WERI-Rb-1 (cell line): ENCODE measurements around the gene PRR14L.

Experiments used
- DNase-seq: peaks from one replicate; pipeline ENCODE4 v3.0.0-alpha.2; 2020
- H3K27ac ChIP-seq: fragments of 250-450 bp; sonication (Bioruptor Pico); 2 replicates; pipeline ENCODE4 v1.5.1; 2020; ENCODE audit warnings: mild to moderate bottlenecking, moderate library complexity
- H3K27me3 ChIP-seq: fragments of 250-450 bp; sonication (Bioruptor Pico); 2 replicates; pipeline ENCODE4 v1.5.1; 2021; ENCODE audit warnings: mild to moderate bottlenecking, low read depth, moderate library complexity; ENCODE audit not compliant: insufficient read depth, severe bottlenecking
- H3K36me3 ChIP-seq: fragments of 250-450 bp; sonication (Bioruptor Pico); 2 replicates; pipeline ENCODE4 v1.5.1; 2020; ENCODE audit warnings: mild to moderate bottlenecking, moderate library complexity
- H3K4me3 ChIP-seq: 2 replicates; pipeline ENCODE4 v1.5.1; 2011; ENCODE audit warnings: low read depth, mild to moderate bottlenecking, control low read depth, low read length
- H3K9me3 ChIP-seq: fragments of 250-450 bp; sonication (Bioruptor Pico); 2 replicates; pipeline ENCODE4 v1.5.1; 2021; ENCODE audit warnings: mild to moderate bottlenecking, moderate library complexity; ENCODE audit not compliant: severe bottlenecking
- TF ChIP-seq, protein P1 (sequence below): IDR thresholded peaks from 2 replicates; pipeline ENCODE4 v1.5.1; 2011; ENCODE audit warnings: low read depth, mild to moderate bottlenecking, control low read depth, inconsistent platforms, low read length

The PRR14L gene

DNA sequence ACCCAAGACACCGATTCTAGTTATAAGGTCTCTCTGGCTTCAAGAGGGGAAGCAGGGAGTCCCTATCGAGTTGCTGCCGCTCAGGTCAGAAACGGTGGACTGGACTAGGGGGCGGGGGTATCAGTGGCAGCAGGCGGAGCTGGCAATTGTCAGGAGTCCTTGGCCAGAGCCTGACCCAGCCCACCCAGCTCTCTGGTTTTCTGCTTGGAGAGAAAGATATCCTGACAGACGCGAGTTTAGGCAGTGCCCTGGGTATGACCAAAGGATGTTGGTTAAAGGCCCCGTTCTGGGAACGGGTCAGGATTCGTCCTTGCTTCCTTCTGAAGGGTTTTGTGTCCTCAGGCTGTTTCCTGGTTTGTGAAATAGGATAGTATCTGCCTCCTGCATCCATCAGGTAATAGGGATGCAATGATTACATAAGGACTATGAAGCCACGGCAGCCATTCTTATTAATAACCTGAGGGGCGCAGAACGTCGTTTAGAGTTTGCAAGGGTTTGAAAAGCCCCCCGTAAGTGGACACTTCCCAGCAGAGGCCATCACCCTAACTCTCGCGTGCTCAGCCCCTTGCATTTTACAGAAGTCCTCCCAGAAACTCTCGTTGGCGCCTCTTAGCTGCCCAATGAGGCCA is 3.2 kb upstream of the PRR14L start:
- Histone ChIP-seq H3K9me3 (no peaks in the 10 kb centered on the region), H3K27me3 (no peaks in the 10 kb centered on the region), H3K4me3 (peak overlapping the region; percentile 83), H3K36me3 (peaks cover 1% of the 10 kb centered on the region; the same call in 1 of the 2 replicates), H3K27ac (peak overlapping the region; percentile 92)
- DNase-seq: peak; percentile 83
- TF ChIP-seq, protein P1, sequence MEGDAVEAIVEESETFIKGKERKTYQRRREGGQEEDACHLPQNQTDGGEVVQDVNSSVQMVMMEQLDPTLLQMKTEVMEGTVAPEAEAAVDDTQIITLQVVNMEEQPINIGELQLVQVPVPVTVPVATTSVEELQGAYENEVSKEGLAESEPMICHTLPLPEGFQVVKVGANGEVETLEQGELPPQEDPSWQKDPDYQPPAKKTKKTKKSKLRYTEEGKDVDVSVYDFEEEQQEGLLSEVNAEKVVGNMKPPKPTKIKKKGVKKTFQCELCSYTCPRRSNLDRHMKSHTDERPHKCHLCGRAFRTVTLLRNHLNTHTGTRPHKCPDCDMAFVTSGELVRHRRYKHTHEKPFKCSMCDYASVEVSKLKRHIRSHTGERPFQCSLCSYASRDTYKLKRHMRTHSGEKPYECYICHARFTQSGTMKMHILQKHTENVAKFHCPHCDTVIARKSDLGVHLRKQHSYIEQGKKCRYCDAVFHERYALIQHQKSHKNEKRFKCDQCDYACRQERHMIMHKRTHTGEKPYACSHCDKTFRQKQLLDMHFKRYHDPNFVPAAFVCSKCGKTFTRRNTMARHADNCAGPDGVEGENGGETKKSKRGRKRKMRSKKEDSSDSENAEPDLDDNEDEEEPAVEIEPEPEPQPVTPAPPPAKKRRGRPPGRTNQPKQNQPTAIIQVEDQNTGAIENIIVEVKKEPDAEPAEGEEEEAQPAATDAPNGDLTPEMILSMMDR: no peak

DNA sequence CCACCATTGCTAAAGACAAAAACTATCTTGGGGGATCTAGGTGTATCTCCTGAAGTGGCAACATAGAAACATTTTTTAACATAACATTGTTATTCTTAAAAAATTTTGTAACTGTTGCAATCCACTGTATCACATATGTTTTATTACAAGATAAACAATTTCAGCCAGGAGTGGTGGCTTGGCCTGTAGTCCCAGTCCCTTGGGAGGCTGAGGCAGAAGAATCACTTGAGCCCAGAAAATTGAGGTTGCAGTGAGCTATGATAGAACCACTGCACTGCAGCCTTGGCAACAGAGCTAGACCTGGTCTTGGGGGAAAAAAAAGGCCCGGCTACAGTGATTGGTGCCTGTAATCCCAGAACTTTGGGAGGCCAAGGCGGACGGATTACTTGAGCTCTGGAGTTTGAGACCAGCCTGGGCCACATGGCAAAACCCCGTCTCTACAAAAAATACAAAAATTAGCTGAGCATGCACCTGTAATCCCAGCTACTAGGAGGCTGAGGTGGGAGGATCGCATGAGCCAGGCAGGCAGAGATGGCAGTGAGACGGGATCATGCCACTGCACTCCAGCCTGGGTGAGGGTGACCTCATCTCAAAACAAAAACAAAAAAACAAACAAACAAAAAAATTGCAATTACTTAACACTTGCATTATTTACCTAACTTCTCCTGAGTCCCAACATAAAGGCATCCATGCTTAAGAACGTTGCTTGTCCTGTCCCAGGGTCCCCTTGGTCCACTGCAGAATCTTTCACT is 2.3 kb upstream of the PRR14L start:
- peaks cover 2% of the 10 kb centered on the region; the same call in 1 of the 2 replicates for H3K36me3 ChIP-seq
- peak; percentile 12 for DNase-seq
- TF ChIP-seq, protein P1: no peak
- peak overlapping the region; percentile 83 for H3K4me3 ChIP-seq
- H3K27ac ChIP-seq: peak overlapping the region; percentile 92
- H3K9me3 ChIP-seq: no peaks in the 10 kb centered on the region
- H3K27me3 ChIP-seq: no peaks in the 10 kb centered on the region

DNA sequence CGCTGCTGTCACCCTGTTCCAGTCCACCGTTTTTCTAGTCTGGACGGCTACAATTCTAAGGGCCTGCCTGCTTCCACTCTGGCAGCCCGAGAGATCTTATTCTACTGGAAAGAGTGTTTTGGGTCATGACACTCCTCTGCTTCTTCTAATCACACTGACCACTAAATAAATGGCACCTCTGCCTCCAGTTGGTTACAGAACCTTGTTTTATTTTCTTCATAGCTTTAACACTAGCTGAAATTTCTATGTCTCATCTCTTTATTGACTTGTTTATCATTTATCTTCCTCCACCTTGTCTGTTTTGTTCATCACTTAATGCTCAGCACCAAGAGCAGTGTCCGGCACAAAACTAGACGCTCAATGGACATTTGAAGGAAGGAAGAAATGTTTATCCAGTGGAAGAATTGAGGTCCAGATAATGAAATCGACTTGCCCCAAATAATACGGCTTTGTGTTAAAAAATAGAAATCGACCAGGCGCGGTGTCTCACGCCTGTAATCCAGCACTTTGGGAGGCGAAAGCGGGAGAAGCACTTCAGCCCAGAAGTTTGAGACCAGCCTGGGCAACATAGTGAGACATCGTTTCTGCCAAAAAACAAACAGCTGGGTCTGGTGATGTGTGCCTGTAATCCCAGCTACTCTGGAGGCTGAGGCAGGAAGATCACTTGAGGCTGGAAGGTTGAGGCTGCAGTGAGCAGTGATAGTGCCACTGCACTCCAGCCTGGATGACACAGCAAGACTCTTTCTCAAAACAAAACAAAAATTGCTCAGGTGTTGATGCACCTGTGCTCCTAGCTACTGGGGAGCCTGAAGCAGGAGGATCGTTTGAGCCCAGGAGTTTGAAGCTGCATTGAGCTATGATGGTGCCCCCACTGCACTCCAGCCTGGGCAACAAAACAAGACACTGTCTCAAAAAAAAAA is 693 bp upstream of the PRR14L start:
- Histone ChIP-seq H3K4me3 (peak overlapping the region; percentile 1; the same call in 1 of the 2 replicates), H3K27me3 (no peaks in the 10 kb centered on the region), H3K9me3 (no peaks in the 10 kb centered on the region), H3K36me3 (peaks cover 10% of the 10 kb centered on the region), H3K27ac (peak overlapping the region; percentile 89)
- TF ChIP-seq, protein P1: no peak
- no peak for DNase-seq

DNA sequence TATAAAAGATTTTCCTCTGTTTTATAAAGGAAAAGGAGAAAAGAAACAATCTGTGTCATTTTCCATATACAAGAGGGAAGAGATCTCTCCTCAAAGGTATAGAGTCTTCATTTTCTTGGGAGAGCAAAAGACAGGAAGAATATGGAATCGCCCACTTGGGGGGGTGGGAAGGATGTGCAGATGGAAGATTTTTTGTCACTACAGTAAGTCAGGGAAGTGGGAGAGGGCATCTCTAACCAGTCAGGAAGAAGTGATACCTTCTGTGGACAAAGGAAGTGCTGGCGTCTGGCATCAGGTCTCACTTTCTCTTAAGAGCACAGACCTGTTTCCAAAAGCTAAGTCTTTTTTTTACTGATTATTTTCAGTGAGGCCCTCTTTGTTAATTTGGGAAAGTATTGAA is 1.4 kb downstream of the PRR14L start:
- Histone ChIP-seq H3K9me3 (no peaks in the 10 kb centered on the region), H3K27ac (no peak overlapping the region; the same call in 1 of the 2 replicates), H3K36me3 (peaks cover 10% of the 10 kb centered on the region), H3K27me3 (no peaks in the 10 kb centered on the region), H3K4me3 (peak overlapping the region; percentile 98; the same call in 1 of the 2 replicates)
- TF ChIP-seq, protein P1: no peak
- no peak for DNase-seq

DNA sequence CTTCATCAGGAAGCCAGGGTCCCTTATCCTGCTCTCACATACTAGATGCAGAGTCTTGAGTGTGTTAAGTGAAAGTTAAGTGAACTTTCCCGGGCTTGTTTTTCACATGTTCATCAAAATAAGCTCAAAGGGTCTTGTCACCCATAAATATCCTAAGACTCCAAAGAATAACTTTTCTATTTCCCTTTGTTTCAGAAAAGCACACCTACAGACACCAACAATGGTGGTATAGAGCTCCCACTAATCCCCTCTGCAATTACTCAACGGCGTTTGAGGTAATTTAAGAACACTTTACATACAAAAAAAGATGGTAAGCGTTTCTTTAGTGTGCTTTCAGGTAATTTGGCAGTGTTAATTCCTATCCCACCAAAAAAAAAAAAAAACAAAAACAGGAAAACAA is 2.5 kb downstream of the PRR14L start:
- H3K27me3 ChIP-seq: no peaks in the 10 kb centered on the region
- H3K4me3 ChIP-seq: no peak overlapping the region
- peaks cover 15% of the 10 kb centered on the region for H3K36me3 ChIP-seq
- H3K9me3 ChIP-seq: no peaks in the 10 kb centered on the region
- TF ChIP-seq, protein P1: no peak
- DNase-seq: no peak
- H3K27ac ChIP-seq: no peak overlapping the region
